Naive thymus-derived CD8-positive, alpha-beta T cell (primary cell): ENCODE results near the gene CCDC178. TPM values are rescaled to one million over a fixed set of nuclear protein-coding genes. Genes with fewer than 3 reads are reported as not detected.
"Not testable (repeated sequence)": the region's sequence is repeated elsewhere in the genome, so short reads cannot be mapped to it uniquely, and the experiment has no call there.

Source experiments
- ATAC-seq, 2 donors: fragments of 150-1000 bp; cut with Tn5 transposase in 1 of 2; sonication (Bioruptor Pico), chemical (Tn5 transposase) in 1 of 2; 1 replicate in 1 of 2; 2 replicates in 1 of 2; pipeline ENCODE4 v1.10.0; 2021; ENCODE audit warnings: mild to moderate bottlenecking in 2 of 2, moderate library complexity in 2 of 2
- POLR2A ChIA-PET: fragments of 350-600 bp; sonication (Branson Sonifier 250); formaldehyde crosslinking; loops from one replicate; lab custom pipeline; 2021; ENCODE audit warnings: antibody characterized with exemption; lab: Charles Lee
- DNase-seq, 10 donors: peaks; one replicate each; pipeline versions ENCODE4 v3.0.0 to v3.0.0-alpha.2; 2020 to 2022
- H3K27ac Mint-ChIP-seq, 10 donors: one replicate each; pipeline ENCODE4 v1.8.0; 2020 to 2022; ENCODE audit warnings: mild to moderate bottlenecking in 10 of 10, mixed read lengths in 10 of 10, moderate library complexity in 4 of 10, inconsistent platforms in 1 of 10
- H3K27me3 Mint-ChIP-seq, 5 donors: one replicate each; pipeline ENCODE4 v1.8.0; 2021 to 2022; ENCODE audit warnings: mixed read lengths in 5 of 5
- H3K36me3 Mint-ChIP-seq, 3 donors: one replicate each; pipeline ENCODE4 v1.8.0; 2020 to 2022; ENCODE audit warnings: mixed read lengths in 3 of 3, mild to moderate bottlenecking in 2 of 3, inconsistent platforms in 1 of 3
- H3K4me1 Mint-ChIP-seq, 4 donors: one replicate each; pipeline ENCODE4 v1.8.0; 2021 to 2022; ENCODE audit warnings: mixed read lengths in 4 of 4
- H3K4me3 Mint-ChIP-seq, 10 donors: one replicate each; pipeline ENCODE4 v1.8.0; 2020 to 2022; ENCODE audit warnings: mild to moderate bottlenecking in 10 of 10, mixed read lengths in 10 of 10, moderate library complexity in 6 of 10, inconsistent platforms in 1 of 10
- H3K9me3 Mint-ChIP-seq, 9 donors: one replicate each; pipeline ENCODE4 v1.8.0; 2020 to 2022; ENCODE audit warnings: mixed read lengths in 9 of 9, mild to moderate bottlenecking in 3 of 9, inconsistent platforms in 1 of 9, moderate library complexity in 1 of 9
- polyA plus RNA-seq, 3 donors: library from polyadenylated mRNA; unstranded; fragments of 300-500 nt; fragmentation: Illumina TruSeq; gene quantifications; one replicate each; pipeline ENCODE4 v1.2.3, GENCODE V29; 2021
- total RNA-seq, 8 experiments: library from RNA in 2 of 8; stranded (reverse) in 2 of 8; gene quantifications; one replicate each; pipeline ENCODE4 v1.2.3 and lab custom pipeline; 2021 to 2026

The CCDC178 gene
- total and polyA plus RNA-seq, 5 experiments from 2014 or later, result not detected

DNA sequence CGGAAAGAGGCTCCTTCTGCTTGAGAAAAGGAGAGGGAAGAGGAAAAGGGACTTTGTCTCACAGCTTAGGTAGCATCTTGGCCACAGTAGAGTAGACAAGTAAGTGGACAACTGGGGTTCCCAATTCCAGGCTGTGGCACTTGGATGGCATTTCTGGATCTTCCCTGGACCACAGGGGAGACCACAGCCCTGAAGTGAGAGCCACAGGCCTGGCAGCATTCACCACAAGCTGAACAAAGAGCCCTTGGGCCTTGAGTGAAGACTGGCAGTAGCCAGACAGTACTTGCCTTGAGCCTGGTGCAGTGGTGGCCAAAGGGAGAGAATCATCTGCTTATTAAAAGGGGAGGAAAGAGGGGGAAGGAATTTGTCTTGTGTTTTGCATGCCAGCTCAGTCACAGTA lies 441.6 kb downstream of the CCDC178 start:
- DNase-seq (no peak), ATAC-seq (no peak)
- Mint-ChIP-seq H3K27ac (no peak overlapping the region), H3K4me1 (no peaks in the 10 kb centered on the region), H3K9me3 (peaks cover 0 to 40% (median 11%) of the 10 kb centered on the region in 9 donors), H3K27me3 (no peaks in the 10 kb centered on the region), H3K36me3 (no peaks in the 10 kb centered on the region), H3K4me3 (no peak overlapping the region)
- POLR2A ChIA-PET, result no interaction called here

DNA sequence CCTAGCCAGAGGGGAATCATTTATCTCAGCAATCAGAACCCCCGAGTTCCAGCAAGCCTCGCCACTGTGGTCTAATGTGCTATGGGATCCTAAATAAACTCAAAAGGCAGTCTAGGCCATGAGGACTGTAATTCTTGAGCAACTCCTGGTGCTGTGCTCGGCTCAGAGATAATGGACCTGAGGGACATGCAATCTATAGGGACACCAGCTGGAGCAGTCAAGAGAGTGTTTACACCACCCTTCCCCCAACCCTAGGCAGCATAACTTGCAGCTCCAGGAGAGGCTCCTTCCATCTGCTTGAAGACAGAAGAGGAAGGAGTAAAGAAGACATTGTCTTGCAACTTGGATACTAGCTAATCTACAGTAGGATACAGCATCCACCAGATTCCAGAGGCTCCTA lies 442.2 kb downstream of the CCDC178 start:
- no peaks in the 10 kb centered on the region for H3K4me1 Mint-ChIP-seq
- no peak for ATAC-seq
- H3K27ac Mint-ChIP-seq, result no peak overlapping the region
- no peaks in the 10 kb centered on the region for H3K27me3 Mint-ChIP-seq
- H3K36me3 Mint-ChIP-seq, result no peaks in the 10 kb centered on the region
- POLR2A ChIA-PET, result no interaction called here
- H3K9me3 Mint-ChIP-seq, result peaks cover 0 to 36% (median 15%) of the 10 kb centered on the region in 9 donors
- H3K4me3 Mint-ChIP-seq, result no peak overlapping the region
- DNase-seq, result no peak

DNA sequence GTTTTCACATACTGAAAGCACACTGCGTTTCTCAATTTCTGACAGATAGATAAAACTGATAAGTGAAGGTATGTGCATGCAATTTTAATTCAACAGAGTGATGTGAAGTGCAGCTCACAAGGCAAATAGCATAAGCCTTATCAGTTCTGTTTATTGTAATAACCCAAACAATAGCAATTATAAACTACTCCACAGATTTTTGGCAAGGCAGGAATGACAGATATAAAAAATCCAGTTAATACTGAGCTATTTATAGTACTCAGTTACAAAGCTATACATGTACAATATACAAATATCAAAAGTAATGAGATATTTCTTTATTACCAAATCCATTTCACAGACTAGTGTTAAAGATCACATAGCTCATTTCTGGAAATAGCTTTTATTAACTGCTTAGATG lies 456.8 kb downstream of the CCDC178 start:
- Mint-ChIP-seq H3K27me3 (no peaks in the 10 kb centered on the region), H3K27ac (no peak overlapping the region), H3K9me3 (peaks cover 0 to 9% (median 0%) of the 10 kb centered on the region in 9 donors), H3K36me3 (no peaks in the 10 kb centered on the region), H3K4me3 (no peak overlapping the region), H3K4me1 (no peaks in the 10 kb centered on the region)
- DNase-seq (no peak), ATAC-seq (no peak)
- POLR2A ChIA-PET, result no interaction called here

DNA sequence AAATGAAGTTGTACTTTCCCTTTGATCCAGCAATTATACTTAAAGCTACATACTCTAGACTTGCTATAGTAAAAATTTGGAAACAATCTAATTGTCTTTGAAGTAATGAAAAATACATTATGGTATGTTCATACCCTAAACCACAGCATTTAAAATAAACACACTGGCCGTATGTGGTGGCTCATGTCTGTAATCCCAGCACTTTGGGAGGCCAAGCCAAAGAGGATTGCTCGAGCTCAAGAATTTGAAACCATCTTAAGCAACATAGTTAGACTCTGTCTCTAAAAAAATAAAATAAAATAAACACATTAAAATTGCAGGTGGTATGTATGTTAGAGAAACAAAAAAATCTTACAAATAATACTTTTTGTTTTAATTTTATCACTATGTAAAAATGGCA lies 459.6 kb downstream of the CCDC178 start:
- Mint-ChIP-seq H3K27me3 (no peaks in the 10 kb centered on the region), H3K27ac (no peak overlapping the region), H3K4me1 (no peaks in the 10 kb centered on the region), H3K4me3 (no peak overlapping the region), H3K9me3 (peaks cover 0 to 6% (median 0%) of the 10 kb centered on the region in 9 donors), H3K36me3 (no peaks in the 10 kb centered on the region)
- no peak for DNase-seq
- POLR2A ChIA-PET, result no interaction called here
- no peak for ATAC-seq

DNA sequence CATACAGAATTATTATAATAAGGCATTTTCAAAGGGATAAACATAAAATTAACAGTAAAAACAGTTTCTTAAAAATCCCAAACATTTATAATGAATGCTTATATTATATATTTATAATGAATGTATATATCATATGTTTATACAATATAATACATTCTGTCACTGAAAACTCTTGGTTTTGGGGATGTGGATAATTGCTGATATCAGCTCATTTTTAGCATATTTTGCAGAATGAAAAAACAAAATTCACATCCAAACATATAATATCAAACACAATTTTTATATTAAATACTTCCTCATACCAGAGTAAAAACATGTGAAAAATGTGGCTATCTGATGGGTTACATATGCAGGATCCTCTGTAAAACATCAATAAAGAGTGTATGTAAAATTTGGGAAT lies 465.0 kb downstream of the CCDC178 start:
- no peak overlapping the region for H3K27ac Mint-ChIP-seq
- POLR2A ChIA-PET, result no interaction called here
- no peak for ATAC-seq
- no peaks in the 10 kb centered on the region for H3K36me3 Mint-ChIP-seq
- no peak for DNase-seq
- no peaks in the 10 kb centered on the region for H3K4me1 Mint-ChIP-seq
- H3K27me3 Mint-ChIP-seq, result peaks cover 0 to 1% (median 0%) of the 10 kb centered on the region in 5 donors
- peaks cover 0 to 13% (median 3%) of the 10 kb centered on the region in 9 donors for H3K9me3 Mint-ChIP-seq
- H3K4me3 Mint-ChIP-seq, result no peak overlapping the region

DNA sequence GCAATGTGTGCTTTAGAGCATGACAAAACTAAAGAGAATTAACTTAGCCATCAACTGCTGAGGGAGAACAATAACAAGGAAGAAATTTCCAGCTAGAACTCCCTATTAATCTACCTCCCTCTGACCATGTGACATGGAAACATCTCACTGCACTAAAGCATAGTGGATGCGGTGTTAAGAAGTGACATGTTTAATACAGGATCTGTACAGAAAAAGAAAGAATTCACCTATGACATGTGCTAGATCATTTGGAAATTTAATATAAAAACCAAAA lies 465.4 kb downstream of the CCDC178 start:
- ATAC-seq (no peak), DNase-seq (no peak)
- POLR2A ChIA-PET, result no interaction called here
- H3K4me1 Mint-ChIP-seq, result no peaks in the 10 kb centered on the region
- no peak overlapping the region for H3K4me3 Mint-ChIP-seq
- peaks cover 0 to 13% (median 3%) of the 10 kb centered on the region in 9 donors for H3K9me3 Mint-ChIP-seq
- no peak overlapping the region for H3K27ac Mint-ChIP-seq
- H3K27me3 Mint-ChIP-seq, result peaks cover 0 to 1% (median 0%) of the 10 kb centered on the region in 5 donors
- H3K36me3 Mint-ChIP-seq, result no peaks in the 10 kb centered on the region

DNA sequence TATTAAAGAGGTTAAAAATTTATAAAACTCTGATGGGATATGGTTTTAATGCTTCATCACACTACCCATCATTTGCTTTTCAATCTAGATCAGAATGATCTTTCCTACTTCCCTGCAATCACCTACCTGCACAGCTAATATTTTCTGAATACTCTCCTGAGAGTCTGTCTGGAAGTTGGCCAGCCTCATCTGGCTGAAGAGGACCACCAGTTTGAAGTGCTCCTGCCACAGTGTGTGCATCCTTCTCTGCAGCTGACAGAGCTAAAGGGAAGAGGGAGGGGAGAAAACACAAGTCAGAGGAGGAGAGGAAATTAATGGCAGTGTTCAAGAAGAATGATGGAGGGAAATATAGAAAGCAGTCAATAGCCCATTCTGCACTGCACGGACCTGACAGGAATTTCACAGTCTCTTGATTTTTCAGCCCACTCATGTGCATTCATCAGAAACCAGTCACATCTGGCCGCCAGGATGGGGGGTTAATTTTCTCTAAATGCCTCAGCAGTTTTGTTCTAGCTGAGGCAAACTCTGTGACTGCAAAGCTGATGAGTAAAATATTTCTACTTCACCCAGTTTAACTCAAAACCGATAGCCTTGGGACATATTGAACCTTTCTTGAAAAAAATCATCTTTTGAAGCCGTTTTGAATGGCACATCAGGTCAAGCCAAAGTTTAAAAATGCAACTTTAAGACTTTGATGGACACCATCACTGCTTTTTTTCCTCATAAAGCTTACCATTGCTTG lies 465.9 kb downstream of the CCDC178 start:
- Mint-ChIP-seq H3K27me3 (peaks cover 0 to 1% (median 0%) of the 10 kb centered on the region in 5 donors), H3K27ac (no peak overlapping the region), H3K4me1 (no peaks in the 10 kb centered on the region), H3K9me3 (peaks cover 0 to 10% (median 3%) of the 10 kb centered on the region in 9 donors), H3K4me3 (no peak overlapping the region), H3K36me3 (no peaks in the 10 kb centered on the region)
- DNase-seq (no peak), ATAC-seq (no peak)
- POLR2A ChIA-PET, result no interaction called here

DNA sequence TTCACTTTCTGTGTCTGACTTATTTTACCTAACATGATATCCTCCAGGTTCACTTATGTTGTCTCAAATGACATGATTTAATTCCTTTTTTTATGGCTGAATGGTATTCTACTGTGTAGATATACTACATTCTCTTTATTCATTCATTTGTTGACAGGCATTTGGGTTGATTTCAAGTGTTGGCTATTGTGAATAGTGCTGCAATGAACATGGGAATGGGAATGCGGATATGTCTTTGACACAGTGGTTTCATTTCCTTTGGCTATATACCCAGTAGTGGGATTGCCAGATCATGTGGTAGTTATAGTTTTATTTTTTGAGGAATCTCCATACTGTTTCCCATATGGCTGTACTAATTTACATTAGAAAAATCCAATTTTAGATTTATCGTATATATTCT lies 472.3 kb downstream of the CCDC178 start:
- H3K27ac Mint-ChIP-seq, result no peak overlapping the region
- H3K4me1 Mint-ChIP-seq, result no peaks in the 10 kb centered on the region
- POLR2A ChIA-PET, result no interaction called here
- no peak overlapping the region for H3K4me3 Mint-ChIP-seq
- peaks cover 0 to 9% (median 3%) of the 10 kb centered on the region in 9 donors for H3K9me3 Mint-ChIP-seq
- ATAC-seq (no peak), DNase-seq (no peak)
- no peaks in the 10 kb centered on the region for H3K36me3 Mint-ChIP-seq
- H3K27me3 Mint-ChIP-seq, result peaks cover 0 to 3% (median 0%) of the 10 kb centered on the region in 5 donors

DNA sequence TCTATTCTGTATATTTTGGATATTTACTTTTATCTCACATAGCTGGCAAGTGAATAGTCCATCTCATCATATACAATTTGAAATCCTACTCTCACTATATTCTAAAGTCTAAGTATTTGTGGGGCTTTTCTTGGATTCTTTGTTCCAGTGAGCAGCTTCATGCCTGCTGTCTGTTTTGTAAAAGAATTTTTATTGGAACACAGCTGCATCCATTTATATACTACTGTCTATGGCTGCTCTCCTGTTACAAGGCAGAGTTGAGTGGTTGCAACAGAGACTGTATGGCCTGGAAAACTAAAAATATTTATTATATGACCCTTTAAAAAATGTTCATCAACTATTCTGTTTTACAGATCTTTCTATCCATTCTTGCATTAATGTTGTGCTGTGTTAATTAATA lies 474.4 kb downstream of the CCDC178 start:
- Mint-ChIP-seq H3K4me3 (no peak overlapping the region), H3K9me3 (peaks cover 0 to 19% (median 4%) of the 10 kb centered on the region in 9 donors), H3K27me3 (peaks cover 0 to 3% (median 0%) of the 10 kb centered on the region in 5 donors), H3K4me1 (no peaks in the 10 kb centered on the region), H3K36me3 (no peaks in the 10 kb centered on the region), H3K27ac (no peak overlapping the region)
- ATAC-seq, result no peak
- POLR2A ChIA-PET, result no interaction called here
- no peak for DNase-seq

DNA sequence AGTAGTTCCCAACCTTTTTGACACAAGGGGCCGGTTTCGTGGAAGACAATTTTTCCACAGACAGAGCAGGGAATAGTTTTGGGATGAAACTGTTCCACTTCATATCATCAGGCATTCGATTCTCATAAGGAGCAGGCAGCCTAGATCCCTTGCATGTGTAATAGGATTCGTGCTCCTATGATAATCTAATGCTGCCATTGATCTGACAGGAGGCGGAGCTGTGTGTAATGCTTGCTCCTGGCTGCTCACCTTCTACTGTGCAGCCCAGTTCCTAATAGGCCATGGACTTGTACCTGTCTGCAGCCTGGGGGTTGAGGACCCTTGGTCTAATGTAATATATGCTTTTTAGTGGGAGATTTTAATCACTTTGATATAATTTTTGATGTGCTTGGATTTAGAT lies 479.0 kb downstream of the CCDC178 start:
- H3K9me3 Mint-ChIP-seq, result peaks cover 0 to 10% (median 4%) of the 10 kb centered on the region in 9 donors
- DNase-seq, result no peak
- no peak overlapping the region for H3K27ac Mint-ChIP-seq
- H3K4me3 Mint-ChIP-seq, result no peak overlapping the region
- H3K4me1 Mint-ChIP-seq, result no peaks in the 10 kb centered on the region
- no peak for ATAC-seq
- no peaks in the 10 kb centered on the region for H3K36me3 Mint-ChIP-seq
- H3K27me3 Mint-ChIP-seq, result no peaks in the 10 kb centered on the region
- POLR2A ChIA-PET, result no interaction called here

DNA sequence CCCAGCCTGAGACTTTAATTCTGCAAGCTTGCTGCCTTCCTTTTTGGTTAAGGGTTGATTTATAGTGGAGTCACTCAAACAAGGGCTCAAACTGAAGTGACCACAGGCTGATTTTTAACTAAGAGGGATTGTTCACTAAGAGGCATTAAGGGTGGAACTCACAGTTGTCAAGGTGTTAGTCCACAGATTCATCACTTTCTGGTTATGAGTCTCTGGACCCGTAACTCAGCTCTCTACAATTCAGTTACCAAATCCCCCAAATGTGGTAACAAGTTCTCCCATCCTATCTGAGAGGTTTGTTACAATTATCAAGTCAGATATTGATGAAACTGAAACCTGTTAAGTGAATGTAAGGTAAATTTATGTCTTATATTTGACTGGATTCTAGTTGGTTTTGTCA lies 481.8 kb downstream of the CCDC178 start:
- no peaks in the 10 kb centered on the region for H3K36me3 Mint-ChIP-seq
- H3K4me3 Mint-ChIP-seq, result no peak overlapping the region
- no peaks in the 10 kb centered on the region for H3K4me1 Mint-ChIP-seq
- ATAC-seq (no peak), DNase-seq (no peak)
- H3K27me3 Mint-ChIP-seq, result no peaks in the 10 kb centered on the region
- POLR2A ChIA-PET, result no interaction called here
- H3K27ac Mint-ChIP-seq, result no peak overlapping the region
- H3K9me3 Mint-ChIP-seq, result peaks cover 0 to 10% (median 4%) of the 10 kb centered on the region in 9 donors

DNA sequence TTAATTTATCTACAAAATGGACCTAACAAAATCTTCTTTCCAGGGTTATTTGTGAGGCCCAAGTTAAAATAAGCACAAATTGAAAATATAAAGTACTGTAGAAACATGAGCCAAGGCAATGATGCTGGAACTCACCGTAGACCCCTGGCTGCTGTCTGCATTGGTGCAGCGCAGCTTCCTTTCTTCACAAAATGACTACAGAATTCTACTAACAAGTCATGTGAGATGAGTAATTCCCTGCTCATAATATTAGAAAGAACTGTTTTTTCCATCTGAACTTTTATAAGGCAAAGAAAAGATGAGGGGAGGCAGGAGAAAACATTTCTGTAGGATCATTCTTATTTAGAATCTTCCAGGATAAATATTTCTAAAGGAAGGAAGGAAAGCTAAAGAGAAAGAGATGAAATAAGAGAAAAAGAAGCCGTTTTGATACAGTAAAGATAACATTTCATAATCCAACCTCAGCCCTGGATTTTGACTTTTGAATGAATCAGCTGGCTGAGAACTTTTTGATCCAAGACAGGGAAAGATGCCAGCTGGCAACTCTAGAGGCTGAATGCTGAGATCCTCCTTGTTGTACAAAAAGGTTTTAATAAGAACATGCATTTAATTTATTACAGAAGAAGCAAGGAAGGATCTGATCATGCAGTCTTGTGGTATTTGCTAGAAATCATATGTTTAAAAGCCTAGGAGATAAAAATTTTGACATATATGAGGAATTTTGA lies 483.8 kb downstream of the CCDC178 start:
- no peak overlapping the region for H3K27ac Mint-ChIP-seq
- no peak overlapping the region for H3K4me3 Mint-ChIP-seq
- H3K36me3 Mint-ChIP-seq, result no peaks in the 10 kb centered on the region
- H3K9me3 Mint-ChIP-seq, result peaks cover 0 to 15% (median 5%) of the 10 kb centered on the region in 9 donors
- ATAC-seq (no peak), DNase-seq (no peak)
- POLR2A ChIA-PET, result no interaction called here
- no peaks in the 10 kb centered on the region for H3K4me1 Mint-ChIP-seq
- H3K27me3 Mint-ChIP-seq, result peaks cover 0 to 1% (median 0%) of the 10 kb centered on the region in 5 donors

DNA sequence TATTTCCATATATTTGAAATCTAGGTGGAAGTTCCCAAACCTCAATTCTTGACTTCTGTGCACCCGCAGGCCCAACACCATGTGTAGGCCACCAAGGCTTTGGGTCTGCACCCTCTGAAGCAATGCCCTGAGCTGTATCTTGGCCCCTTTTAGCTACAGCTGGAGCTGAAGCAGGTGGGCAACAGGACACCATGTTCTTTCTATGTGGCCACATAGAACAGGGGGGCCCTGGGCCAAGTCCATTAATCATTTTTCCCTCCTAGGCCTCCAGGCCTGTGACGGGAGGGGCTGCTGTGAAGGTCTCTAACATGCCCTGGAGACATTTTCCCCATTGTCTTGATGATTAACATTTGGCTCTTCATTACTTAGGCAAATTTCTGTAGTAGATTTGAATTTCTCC lies 488.2 kb downstream of the CCDC178 start:
- H3K4me3 Mint-ChIP-seq, DNase-seq, ATAC-seq, H3K27ac Mint-ChIP-seq, POLR2A ChIA-PET, H3K36me3 Mint-ChIP-seq, H3K4me1 Mint-ChIP-seq, H3K27me3 Mint-ChIP-seq: not testable (repeated sequence)
- H3K9me3 Mint-ChIP-seq, result peaks cover 0 to 13% (median 5%) of the 10 kb centered on the region in 9 donors
